ENCODE data around the gene LOXL1.
A peak's percentile ranks its signal among the peaks of the same experiment; 100 is the strongest.

The LOXL1 gene

GRCh38 chr15:73988445-73988969 lies 62.2 kb downstream of the LOXL1 start:
- no peak overlapping the region for H3K4me3 ChIP-seq (ENCODE audit: low read length)
- TF ChIP-seq CTCF (conservative IDR thresholded peaks at IDR 0.05; ENCODE audit: low read depth, low read length): no peak

GRCh38 chr15:73989001-73989798 lies 62.9 kb downstream of the LOXL1 start:
- TF ChIP-seq CTCF (conservative IDR thresholded peaks at IDR 0.05; ENCODE audit: low read depth, low read length): no peak
- peak; percentile 67 for DNase-seq (ENCODE audit: low read depth)
- no peak overlapping the region for H3K4me3 ChIP-seq (ENCODE audit: low read length)

More at GRCh38 chr15:73988445-73988969, 62.2 kb downstream of the LOXL1 start:
- DNase-seq (ENCODE audit: low read depth): no peak

GRCh38 chr15:73990250-73991005 lies 64.2 kb downstream of the LOXL1 start:
- H3K4me3 ChIP-seq (ENCODE audit: low read length): no peak overlapping the region
- no peak for DNase-seq (ENCODE audit: low read depth)
- TF ChIP-seq CTCF (conservative IDR thresholded peaks at IDR 0.05; ENCODE audit: low read depth, low read length): no peak

GRCh38 chr15:73991260-73991659 lies 65.0 kb downstream of the LOXL1 start:
- peak overlapping the region; percentile 60 for H3K4me3 ChIP-seq (ENCODE audit: low read length)
- no peak for TF ChIP-seq CTCF (conservative IDR thresholded peaks at IDR 0.05; ENCODE audit: low read depth, low read length)
- no peak for DNase-seq (ENCODE audit: low read depth)

GRCh38 chr15:73991726-73992593 lies 65.7 kb downstream of the LOXL1 start, which contains the start of gene STOML1:
Gene STOML1, minus strand, starts transcription at chr15:73992295. Its CDS starts 72 bp downstream, at chr15:73992223.
- TF ChIP-seq CTCF (conservative IDR thresholded peaks at IDR 0.05; ENCODE audit: low read depth, low read length): peak; percentile 78
- peak; percentile 66 for DNase-seq (ENCODE audit: low read depth)

GRCh38 chr15:73992594-73992898 lies 66.3 kb downstream of the LOXL1 start:
- H3K4me3 ChIP-seq (ENCODE audit: low read length): peak overlapping the region; percentile 36
- no peak for TF ChIP-seq CTCF (conservative IDR thresholded peaks at IDR 0.05; ENCODE audit: low read depth, low read length)
- DNase-seq (ENCODE audit: low read depth): no peak

More at GRCh38 chr15:73991726-73992593, 65.7 kb downstream of the LOXL1 start, which contains the start of gene STOML1:
- H3K4me3 ChIP-seq (ENCODE audit: low read length): peak within 1 kb of the TSS; percentile 60

Measured in retinal pigment epithelial cell (primary cell).